ENCODE measurements around the gene PRKAA1.

DNA sequence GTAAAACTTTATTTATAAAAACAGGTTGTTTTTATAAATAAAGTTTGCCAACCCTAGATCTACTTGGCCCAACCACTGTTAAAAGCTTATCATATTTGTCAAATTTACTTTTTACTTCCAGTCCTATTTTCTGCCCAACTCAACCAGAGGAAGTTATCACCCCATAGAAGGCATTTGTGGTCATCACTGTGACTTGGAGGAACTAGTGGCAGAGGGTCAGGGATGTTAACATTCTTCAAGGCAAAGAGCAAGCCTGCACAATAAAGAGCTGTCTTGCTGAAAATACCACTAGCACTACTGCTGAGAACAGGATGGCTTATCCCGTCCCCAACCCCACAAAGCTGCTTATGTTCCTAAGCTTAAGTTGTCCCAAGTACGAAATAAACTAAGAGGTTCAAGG, 64.7 kb downstream of the PRKAA1 start:
- TF ChIP-seq RAD21 (conservative IDR thresholded peaks at IDR 0.05) (no peak), POLR2AphosphoS5 (IDR thresholded peaks at IDR 0.05) (no peak), MXI1 (conservative IDR thresholded peaks at IDR 0.05; ENCODE audit: poor library complexity, severe bottlenecking) (no peak), EP300 (conservative IDR thresholded peaks at IDR 0.05; ENCODE audit: poor library complexity, severe bottlenecking) (no peak)
- TF ChIP-seq, protein P1, sequence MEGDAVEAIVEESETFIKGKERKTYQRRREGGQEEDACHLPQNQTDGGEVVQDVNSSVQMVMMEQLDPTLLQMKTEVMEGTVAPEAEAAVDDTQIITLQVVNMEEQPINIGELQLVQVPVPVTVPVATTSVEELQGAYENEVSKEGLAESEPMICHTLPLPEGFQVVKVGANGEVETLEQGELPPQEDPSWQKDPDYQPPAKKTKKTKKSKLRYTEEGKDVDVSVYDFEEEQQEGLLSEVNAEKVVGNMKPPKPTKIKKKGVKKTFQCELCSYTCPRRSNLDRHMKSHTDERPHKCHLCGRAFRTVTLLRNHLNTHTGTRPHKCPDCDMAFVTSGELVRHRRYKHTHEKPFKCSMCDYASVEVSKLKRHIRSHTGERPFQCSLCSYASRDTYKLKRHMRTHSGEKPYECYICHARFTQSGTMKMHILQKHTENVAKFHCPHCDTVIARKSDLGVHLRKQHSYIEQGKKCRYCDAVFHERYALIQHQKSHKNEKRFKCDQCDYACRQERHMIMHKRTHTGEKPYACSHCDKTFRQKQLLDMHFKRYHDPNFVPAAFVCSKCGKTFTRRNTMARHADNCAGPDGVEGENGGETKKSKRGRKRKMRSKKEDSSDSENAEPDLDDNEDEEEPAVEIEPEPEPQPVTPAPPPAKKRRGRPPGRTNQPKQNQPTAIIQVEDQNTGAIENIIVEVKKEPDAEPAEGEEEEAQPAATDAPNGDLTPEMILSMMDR (IDR thresholded peaks at IDR 0.05; ENCODE audit: poor library complexity, severe bottlenecking) = no peak

Measured in neural cell (in vitro differentiated cells).